HG02678 (cell line): ENCODE data around the gene CCR7.

Source experiments
- ATAC-seq: cut with Tn5 transposase; IDR thresholded peaks from one replicate; pipeline ENCODE4 v1.9.1; 2021; ENCODE audit warnings: mild to moderate bottlenecking, moderate library complexity; ENCODE audit not compliant: unreplicated experiment

Gene CCR7

GRCh38 chr17:40520991-40521453 lies 44.2 kb downstream of the CCR7 start:
- ATAC-seq = no peak

GRCh38 chr17:40519089-40519775 lies 46.0 kb downstream of the CCR7 start:
- ATAC-seq = no peak

GRCh38 chr17:40518401-40519088 lies 46.7 kb downstream of the CCR7 start:
- ATAC-seq = no peak

GRCh38 chr17:40517981-40518380 lies 47.3 kb downstream of the CCR7 start:
- no peak for ATAC-seq

- ATAC-seq = no peak
Observed at GRCh38 chr17:40517286-40517662, 48.0 kb downstream of the CCR7 start.

GRCh38 chr17:40516581-40517285 lies 48.5 kb downstream of the CCR7 start:
- peak; percentile 67 for ATAC-seq

- ATAC-seq = no peak
Observed at GRCh38 chr17:40515491-40516041, 49.7 kb downstream of the CCR7 start.

- ATAC-seq = no peak
Observed at GRCh38 chr17:40515011-40515410, 50.3 kb downstream of the CCR7 start.

- no peak for ATAC-seq
Observed at GRCh38 chr17:40514013-40514875, 51.0 kb downstream of the CCR7 start.

GRCh38 chr17:40511667-40512220 lies 53.5 kb downstream of the CCR7 start:
- ATAC-seq = no peak

- ATAC-seq = no peak
Observed at GRCh38 chr17:40511136-40511535, 54.1 kb downstream of the CCR7 start.

GRCh38 chr17:40510328-40510648 lies 55.0 kb downstream of the CCR7 start:
- no peak for ATAC-seq

- no peak for ATAC-seq
Observed at GRCh38 chr17:40509626-40510327, 55.5 kb downstream of the CCR7 start.

GRCh38 chr17:40506786-40507185 lies 58.5 kb downstream of the CCR7 start:
- ATAC-seq = no peak
